Effector memory CD8-positive, alpha-beta T cell (primary cell): Measurements from ENCODE around the gene DPP10.
"Not testable (repeated sequence)": the region's sequence is repeated elsewhere in the genome, so short reads cannot be mapped to it uniquely, and the experiment has no call there.

ENCODE experiments used
- ATAC-seq: fragments of 150-1000 bp; cut with Tn5 transposase; replicated peaks from 2 replicates; pipeline ENCODE4 v1.10.0; 2021; ENCODE audit warnings: mild to moderate bottlenecking, moderate library complexity
- DNase-seq, 3 experiments: peaks; one replicate each; pipeline ENCODE4 v3.0.0; 2021
- H3K27ac Mint-ChIP-seq, 2 donors: one replicate each; pipeline ENCODE4 v1.8.0; 2022; ENCODE audit warnings: mild to moderate bottlenecking in 2 of 2, mixed read lengths in 2 of 2, moderate library complexity in 2 of 2
- H3K27me3 Mint-ChIP-seq, 2 donors: one replicate each; pipeline ENCODE4 v1.8.0; 2022; ENCODE audit warnings: mixed read lengths in 2 of 2
- H3K36me3 Mint-ChIP-seq: one replicate; pipeline ENCODE4 v1.8.0; 2022; ENCODE audit warnings: mild to moderate bottlenecking, moderate library complexity, mixed read lengths; ENCODE audit not compliant: insufficient read depth
- H3K4me1 Mint-ChIP-seq, 2 donors: one replicate each; pipeline ENCODE4 v1.8.0; 2022; ENCODE audit warnings: low read depth in 2 of 2, mixed read lengths in 2 of 2
- H3K4me3 Mint-ChIP-seq, 2 donors: one replicate each; pipeline ENCODE4 v1.8.0; 2022; ENCODE audit warnings: mild to moderate bottlenecking in 2 of 2, mixed read lengths in 2 of 2, moderate library complexity in 2 of 2
- H3K9me3 Mint-ChIP-seq, 2 donors: one replicate each; pipeline ENCODE4 v1.8.0; 2022; ENCODE audit warnings: mixed read lengths in 2 of 2

The DPP10 gene

DNA sequence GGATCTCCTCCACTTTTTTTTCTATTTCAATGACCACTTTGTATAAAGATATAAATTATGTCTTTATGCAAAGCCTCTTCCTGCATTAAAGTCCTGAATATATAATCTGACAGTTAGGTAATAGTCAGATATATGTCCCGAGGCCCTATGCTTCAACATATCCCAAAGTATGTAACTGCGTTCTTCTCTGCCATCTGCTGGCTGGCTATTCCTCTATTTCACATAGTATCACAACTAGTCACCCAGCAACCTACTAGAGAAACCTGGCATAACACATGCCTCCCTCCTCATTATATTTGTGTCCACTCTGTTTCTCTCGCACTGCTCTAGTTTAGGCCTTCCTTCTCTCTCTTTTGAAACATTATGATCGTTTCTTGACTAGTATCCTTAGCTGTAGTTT, 640.8 kb downstream of the DPP10 start:
- Mint-ChIP-seq H3K27me3 (no peaks in the 10 kb centered on the region), H3K9me3 (peaks cover 9 to 24% of the 10 kb centered on the region in 2 donors), H3K4me1 (no peaks in the 10 kb centered on the region), H3K4me3 (no peak overlapping the region), H3K27ac (no peak overlapping the region), H3K36me3 (no peaks in the 10 kb centered on the region)
- no peak for DNase-seq
- no peak for ATAC-seq

DNA sequence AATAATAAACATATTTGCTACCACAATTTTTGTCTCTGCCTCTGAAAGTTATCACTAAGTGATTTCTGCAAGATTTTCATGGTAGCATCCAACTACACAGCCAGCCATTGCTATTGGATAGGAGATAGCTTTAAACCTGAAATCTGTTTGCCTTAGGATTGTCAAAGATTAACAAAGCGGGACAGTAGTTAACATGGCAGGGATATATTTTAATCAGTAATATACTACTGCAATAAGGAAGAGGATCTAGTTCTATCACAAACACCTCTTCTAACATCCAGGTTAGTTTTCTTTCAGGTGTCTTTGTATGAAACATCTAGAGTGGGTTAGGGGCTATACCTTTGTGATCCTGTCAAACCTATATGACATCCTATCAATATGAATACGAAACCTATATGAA, 641.3 kb downstream of the DPP10 start:
- H3K27me3 Mint-ChIP-seq, result no peaks in the 10 kb centered on the region
- H3K9me3 Mint-ChIP-seq, result peaks cover 9 to 24% of the 10 kb centered on the region in 2 donors
- DNase-seq, result no peak
- H3K4me3 Mint-ChIP-seq, result no peak overlapping the region
- ATAC-seq, result no peak
- no peak overlapping the region for H3K27ac Mint-ChIP-seq
- no peaks in the 10 kb centered on the region for H3K4me1 Mint-ChIP-seq
- no peaks in the 10 kb centered on the region for H3K36me3 Mint-ChIP-seq

DNA sequence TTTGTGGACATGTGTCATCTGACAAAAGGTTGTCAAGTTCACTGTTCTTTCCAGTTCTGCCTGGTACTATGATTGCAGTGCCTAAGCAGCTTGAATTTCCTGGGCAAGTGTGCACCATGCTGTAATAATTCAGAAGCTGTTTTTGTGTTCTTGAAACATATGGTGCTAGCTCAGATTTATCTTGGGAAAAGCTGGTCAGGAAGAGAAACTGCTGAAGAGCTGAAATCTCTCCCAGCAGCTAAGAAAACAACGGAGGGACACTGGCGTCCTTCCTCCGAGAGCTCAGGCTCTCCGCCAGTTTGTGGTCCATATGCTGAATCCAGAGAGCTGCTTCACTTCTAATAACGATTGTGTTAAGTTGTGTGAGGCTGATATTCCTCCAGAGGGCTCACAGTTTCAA, 642.0 kb downstream of the DPP10 start:
- Mint-ChIP-seq H3K36me3 (no peaks in the 10 kb centered on the region), H3K4me1 (no peaks in the 10 kb centered on the region), H3K27me3 (no peaks in the 10 kb centered on the region), H3K9me3 (peaks cover 8 to 32% of the 10 kb centered on the region in 2 donors), H3K4me3 (no peak overlapping the region), H3K27ac (no peak overlapping the region)
- no peak for DNase-seq
- no peak for ATAC-seq

DNA sequence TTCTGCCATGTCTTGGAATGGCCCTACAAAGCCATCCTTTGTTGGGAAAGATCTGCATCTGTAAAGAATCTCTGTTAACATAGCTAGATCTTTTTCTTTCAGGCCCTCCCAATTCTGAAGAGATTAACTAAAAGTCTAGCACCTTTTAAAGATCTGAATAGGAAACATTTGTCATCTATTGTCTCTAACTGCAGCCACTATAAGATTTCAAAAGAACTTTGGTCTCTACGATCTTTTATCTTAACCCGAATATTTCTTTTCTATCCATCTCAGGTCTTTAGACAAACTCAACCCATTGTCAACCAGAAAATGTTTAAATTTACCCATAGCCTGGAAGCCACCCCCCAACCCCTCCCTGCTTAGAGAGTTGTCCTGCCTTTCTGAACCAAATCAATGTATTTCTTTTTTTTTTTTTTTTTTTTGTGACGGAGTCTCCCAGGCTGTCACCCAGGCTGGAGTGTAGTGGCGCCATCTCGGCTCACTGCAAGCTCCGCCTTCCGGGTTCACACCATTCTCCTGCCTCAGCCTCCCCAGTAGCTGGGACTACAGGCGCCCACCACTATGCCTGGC, 643.7 kb downstream of the DPP10 start:
- peaks cover 9 to 22% of the 10 kb centered on the region in 2 donors for H3K9me3 Mint-ChIP-seq
- not testable (repeated sequence) for H3K36me3 Mint-ChIP-seq, H3K4me1 Mint-ChIP-seq, H3K4me3 Mint-ChIP-seq, H3K27ac Mint-ChIP-seq, ATAC-seq, DNase-seq, H3K27me3 Mint-ChIP-seq

DNA sequence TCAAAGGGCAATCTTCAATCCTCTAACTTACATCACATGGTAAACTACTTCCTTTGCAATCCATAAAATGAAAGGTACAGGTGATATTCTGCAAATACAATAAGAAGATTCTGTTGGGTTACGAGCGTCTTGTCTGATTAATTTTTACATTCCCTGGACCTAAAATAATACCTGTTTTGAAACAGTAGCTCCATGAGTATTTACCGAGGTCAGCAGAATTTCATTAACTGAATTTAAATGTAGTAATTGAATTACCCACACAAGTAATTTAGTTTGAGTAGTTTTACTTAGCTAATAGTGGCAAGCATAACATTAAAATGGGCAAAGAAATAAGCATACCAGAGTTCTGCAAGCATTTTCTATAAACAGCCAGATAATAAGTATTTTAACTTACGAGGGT, 652.0 kb downstream of the DPP10 start:
- Mint-ChIP-seq H3K27ac (no peak overlapping the region), H3K9me3 (peaks cover 6 to 7% of the 10 kb centered on the region in 2 donors), H3K27me3 (no peaks in the 10 kb centered on the region), H3K4me3 (no peak overlapping the region), H3K4me1 (no peaks in the 10 kb centered on the region), H3K36me3 (no peaks in the 10 kb centered on the region)
- ATAC-seq, result no peak
- DNase-seq, result no peak

DNA sequence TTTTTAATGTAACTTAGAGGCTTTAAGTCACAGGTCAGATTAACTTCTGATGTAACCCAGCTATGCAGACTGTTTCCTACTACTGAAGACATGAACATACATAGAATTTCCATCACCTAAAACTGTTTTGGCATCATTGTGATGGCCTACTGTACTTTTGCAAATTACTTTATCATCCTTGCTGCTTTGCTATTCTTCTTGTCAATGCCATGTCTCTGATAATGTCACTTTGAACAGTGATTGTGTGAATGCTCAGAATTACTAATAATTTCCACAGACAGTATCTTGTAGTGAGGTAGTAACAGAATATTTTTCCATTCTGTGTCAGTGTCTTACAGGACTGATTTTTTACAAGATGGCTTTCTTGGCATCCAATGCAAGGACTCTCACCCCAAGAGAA, 663.5 kb downstream of the DPP10 start:
- Mint-ChIP-seq H3K4me1 (no peaks in the 10 kb centered on the region), H3K9me3 (peaks cover 0 to 7% of the 10 kb centered on the region in 2 donors), H3K27me3 (no peaks in the 10 kb centered on the region), H3K27ac (no peak overlapping the region), H3K4me3 (no peak overlapping the region), H3K36me3 (no peaks in the 10 kb centered on the region)
- DNase-seq (no peak), ATAC-seq (no peak)

DNA sequence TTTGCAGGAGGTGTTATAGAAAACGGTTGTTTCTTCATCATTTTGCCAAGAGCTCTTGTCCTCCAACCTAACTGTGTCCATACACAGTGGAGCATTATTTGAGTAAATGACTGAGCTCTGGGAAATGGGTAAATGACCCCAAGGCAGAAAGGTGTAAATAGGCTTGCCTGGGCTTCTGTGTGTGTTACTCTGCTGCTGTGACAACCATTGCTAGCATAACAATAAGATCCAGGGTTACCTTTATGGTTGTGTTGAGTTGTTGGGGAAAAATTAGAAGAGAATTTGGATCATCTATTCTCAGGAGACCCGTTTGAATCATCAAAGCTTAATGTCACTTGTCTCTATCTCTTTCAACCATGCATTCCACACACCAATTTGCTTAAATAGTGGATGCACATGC, 672.7 kb downstream of the DPP10 start:
- ATAC-seq (no peak), DNase-seq (no peak)
- Mint-ChIP-seq H3K27ac (no peak overlapping the region), H3K4me3 (no peak overlapping the region), H3K9me3 (peaks cover 5 to 16% of the 10 kb centered on the region in 2 donors), H3K27me3 (no peaks in the 10 kb centered on the region), H3K36me3 (no peaks in the 10 kb centered on the region), H3K4me1 (no peaks in the 10 kb centered on the region)

DNA sequence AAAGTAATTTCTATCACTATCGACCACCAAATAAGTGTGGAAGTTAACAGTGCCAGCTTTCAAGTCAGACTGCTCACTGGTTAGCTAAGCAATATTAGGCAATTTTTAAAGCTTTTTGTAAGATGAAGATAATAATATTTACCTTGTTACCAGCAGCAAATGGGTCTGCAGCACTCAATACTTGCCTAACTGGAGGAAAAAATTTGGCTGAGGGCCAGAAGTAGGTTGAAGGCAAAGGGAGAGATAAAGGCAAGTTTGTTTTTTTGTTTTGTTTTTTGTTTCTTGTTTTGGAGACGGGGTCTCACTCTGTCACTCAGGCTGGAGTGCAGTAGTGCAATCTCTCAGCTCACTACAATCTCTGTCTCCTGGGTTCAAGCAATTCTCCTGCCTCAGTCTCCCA, 675.9 kb downstream of the DPP10 start:
- Mint-ChIP-seq H3K4me1 (no peaks in the 10 kb centered on the region), H3K36me3 (no peaks in the 10 kb centered on the region), H3K27ac (no peak overlapping the region), H3K9me3 (peaks cover 7 to 24% of the 10 kb centered on the region in 2 donors), H3K27me3 (no peaks in the 10 kb centered on the region), H3K4me3 (no peak overlapping the region)
- ATAC-seq (no peak), DNase-seq (no peak)

DNA sequence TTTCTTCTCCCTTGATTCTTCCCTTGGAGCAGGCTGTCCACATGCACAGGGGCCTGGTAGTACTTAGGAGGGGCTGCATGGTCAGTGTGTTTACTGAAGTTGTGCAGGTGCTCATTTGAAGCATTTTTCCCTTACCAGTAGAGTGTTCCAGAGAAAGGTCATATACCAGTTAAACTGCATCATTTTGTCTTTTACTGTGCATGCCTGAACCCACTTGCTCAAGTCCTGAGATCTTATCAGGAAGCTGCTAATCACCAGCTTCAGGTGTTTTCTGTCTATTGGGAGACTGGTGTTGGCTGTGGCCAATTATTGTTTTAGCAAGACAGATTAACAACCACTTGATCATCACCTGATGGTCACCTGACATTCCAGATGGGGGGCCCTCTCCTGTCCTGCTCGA, 676.6 kb downstream of the DPP10 start:
- H3K27me3 Mint-ChIP-seq, result no peaks in the 10 kb centered on the region
- no peaks in the 10 kb centered on the region for H3K36me3 Mint-ChIP-seq
- no peak for DNase-seq
- peaks cover 7 to 20% of the 10 kb centered on the region in 2 donors for H3K9me3 Mint-ChIP-seq
- H3K27ac Mint-ChIP-seq, result no peak overlapping the region
- no peaks in the 10 kb centered on the region for H3K4me1 Mint-ChIP-seq
- ATAC-seq, result no peak
- no peak overlapping the region for H3K4me3 Mint-ChIP-seq

DNA sequence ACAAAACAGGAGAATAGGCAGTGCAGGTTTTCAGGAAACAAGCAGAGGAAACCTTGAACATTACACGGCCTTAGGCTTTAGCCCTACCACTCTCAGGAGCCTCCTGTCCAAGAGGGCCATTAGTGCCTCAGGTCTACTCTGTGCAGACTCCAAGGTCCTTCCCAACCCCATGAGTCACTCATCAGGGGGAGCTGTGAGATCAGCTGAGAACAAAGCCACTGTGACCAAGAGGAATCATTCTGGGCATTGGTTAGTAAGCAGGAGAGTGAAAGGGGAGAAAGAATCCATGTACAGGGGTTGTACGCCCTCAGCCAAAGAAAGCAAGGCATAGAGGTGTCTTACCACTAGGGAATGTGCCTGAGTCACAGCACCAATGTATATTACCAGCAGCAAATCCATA, 680.3 kb downstream of the DPP10 start:
- DNase-seq, result no peak
- no peaks in the 10 kb centered on the region for H3K36me3 Mint-ChIP-seq
- no peaks in the 10 kb centered on the region for H3K4me1 Mint-ChIP-seq
- no peaks in the 10 kb centered on the region for H3K27me3 Mint-ChIP-seq
- H3K9me3 Mint-ChIP-seq, result peaks cover 5 to 16% of the 10 kb centered on the region in 2 donors
- H3K27ac Mint-ChIP-seq, result no peak overlapping the region
- ATAC-seq, result no peak
- no peak overlapping the region for H3K4me3 Mint-ChIP-seq

DNA sequence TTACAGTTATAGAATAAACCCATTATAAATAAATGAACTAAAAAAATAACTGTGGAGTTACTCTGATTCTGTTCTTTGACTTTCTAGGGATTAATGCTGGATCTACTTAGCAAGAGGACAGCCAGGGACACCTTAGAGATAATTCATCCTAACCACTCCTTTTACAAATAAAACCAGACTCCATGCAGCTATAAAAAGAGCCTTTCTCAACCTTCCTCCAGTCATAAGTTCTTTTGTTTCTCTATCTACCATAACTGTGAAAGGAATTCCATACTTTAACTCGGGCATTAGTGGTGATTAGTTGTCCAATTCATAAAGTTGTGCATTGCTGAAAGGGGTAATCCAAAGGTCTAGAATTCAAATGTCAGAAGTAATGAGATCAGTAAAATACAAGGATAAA, 682.4 kb downstream of the DPP10 start:
- H3K4me3 Mint-ChIP-seq, result no peak overlapping the region
- H3K27ac Mint-ChIP-seq, result no peak overlapping the region
- DNase-seq (no peak), ATAC-seq (no peak)
- no peaks in the 10 kb centered on the region for H3K36me3 Mint-ChIP-seq
- no peaks in the 10 kb centered on the region for H3K27me3 Mint-ChIP-seq
- H3K4me1 Mint-ChIP-seq, result no peaks in the 10 kb centered on the region
- H3K9me3 Mint-ChIP-seq, result peaks cover 5 to 23% of the 10 kb centered on the region in 2 donors

DNA sequence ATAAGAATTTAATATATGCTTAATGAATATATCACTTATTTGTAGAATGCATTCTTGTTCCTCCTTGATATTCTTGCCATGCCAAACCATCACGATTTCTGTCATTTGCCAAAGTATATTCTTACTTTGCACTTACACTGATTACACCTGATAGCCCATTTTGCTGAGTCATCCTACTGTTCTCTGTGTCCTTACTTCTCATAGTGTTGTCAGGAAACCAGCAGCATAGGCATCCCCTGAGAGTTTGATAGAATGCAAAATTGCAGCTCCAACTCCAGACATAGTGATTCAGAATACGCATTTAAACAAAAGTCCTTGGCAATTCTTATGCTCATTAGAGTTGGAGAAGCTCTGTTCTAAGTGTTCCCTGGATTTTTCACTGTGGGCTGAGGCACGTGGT, 687.1 kb downstream of the DPP10 start:
- Mint-ChIP-seq H3K27me3 (no peaks in the 10 kb centered on the region), H3K4me1 (no peaks in the 10 kb centered on the region), H3K27ac (no peak overlapping the region), H3K4me3 (no peak overlapping the region), H3K9me3 (peaks cover 3 to 19% of the 10 kb centered on the region in 2 donors), H3K36me3 (no peaks in the 10 kb centered on the region)
- ATAC-seq (no peak), DNase-seq (no peak)

DNA sequence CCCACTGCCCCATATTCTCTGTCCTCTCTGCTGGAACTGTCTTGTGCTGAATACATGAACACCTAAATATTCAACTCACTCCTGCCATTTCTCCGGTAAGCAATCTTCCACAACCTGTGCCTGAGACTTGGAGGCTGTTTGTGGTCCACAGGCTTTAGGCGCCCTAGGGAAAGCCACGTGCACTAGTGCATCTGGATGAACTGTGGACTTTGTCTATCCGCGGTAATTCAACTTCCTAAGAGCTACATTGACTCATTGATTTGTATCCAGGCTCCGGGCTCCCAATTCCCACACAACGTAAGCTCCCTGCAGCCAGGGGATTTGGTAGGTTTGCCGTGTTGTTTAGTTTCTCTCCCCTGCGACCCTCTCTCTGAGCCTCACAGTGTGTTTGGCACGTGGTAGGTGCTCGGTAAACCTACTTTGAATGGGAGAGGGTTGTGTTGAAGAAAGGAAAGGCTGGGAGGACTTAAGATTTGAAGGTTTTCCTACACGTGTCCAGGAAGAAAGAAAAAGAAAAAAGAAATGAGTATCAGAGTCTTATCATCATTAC, 718.2 kb downstream of the DPP10 start:
- Mint-ChIP-seq H3K4me3 (no peak overlapping the region), H3K36me3 (no peaks in the 10 kb centered on the region), H3K4me1 (peaks cover 0 to 3% of the 10 kb centered on the region in 2 donors), H3K9me3 (peaks cover 0 to 9% of the 10 kb centered on the region in 2 donors), H3K27ac (no peak overlapping the region), H3K27me3 (peaks cover 19 to 24% of the 10 kb centered on the region in 2 donors)
- no peak for DNase-seq
- no peak for ATAC-seq

DNA sequence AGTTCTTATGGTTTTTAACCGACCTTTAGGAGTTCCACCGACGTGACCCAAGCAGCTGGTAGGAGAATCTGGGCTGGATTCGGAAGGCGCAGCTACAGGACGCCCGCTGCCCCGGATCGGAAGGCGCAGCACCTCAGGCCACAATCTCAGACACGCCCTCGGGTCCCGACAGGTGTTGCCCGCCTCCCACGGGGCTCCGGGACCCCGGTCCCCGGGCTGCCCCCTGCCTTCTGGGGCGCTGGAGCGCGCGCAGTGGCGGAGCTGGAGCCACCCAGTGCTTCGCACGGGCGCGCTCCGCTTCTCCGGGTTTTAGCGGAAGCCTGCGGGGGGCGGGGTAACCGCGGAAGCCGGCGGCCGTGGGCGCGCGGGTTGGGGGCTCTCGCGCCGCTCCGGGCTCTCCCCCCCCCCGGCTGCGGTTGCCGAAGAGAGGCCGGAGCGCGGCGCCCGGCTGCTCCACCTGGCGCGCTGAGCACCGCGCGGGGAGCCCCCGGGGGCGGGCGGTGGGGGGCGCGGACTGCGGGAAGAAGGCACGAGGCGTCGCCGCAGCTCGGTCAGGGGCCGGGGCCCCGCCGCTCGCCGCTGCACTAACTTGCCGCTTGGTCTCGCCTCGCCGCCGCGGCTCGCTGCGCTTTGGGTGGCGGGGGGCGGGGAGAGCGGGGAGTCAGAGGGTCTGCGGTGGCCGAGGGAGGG, 718.8 kb downstream of the DPP10 start:
- Mint-ChIP-seq H3K36me3 (no peaks in the 10 kb centered on the region), H3K27me3 (peaks cover 19 to 24% of the 10 kb centered on the region in 2 donors), H3K9me3 (peaks cover 0 to 4% of the 10 kb centered on the region in 2 donors), H3K4me3 (no peak overlapping the region), H3K27ac (no peak overlapping the region), H3K4me1 (peaks cover 0 to 3% of the 10 kb centered on the region in 2 donors)
- ATAC-seq, result no peak
- DNase-seq, result no peak
